Measurements from ENCODE around the gene KIF18B.

Gene KIF18B

GRCh38 chr17:44905006-44906000, 42.3 kb downstream of the KIF18B start:
- TF ChIP-seq FOXP2 (optimal IDR thresholded peaks at IDR 0.05; ENCODE audit: borderline replicate concordance, extremely low read depth, extremely low read length, insufficient read depth) (no peak), REST (IDR thresholded peaks at IDR 0.05; ENCODE audit: insufficient read depth in 1 of 2, low read depth in 2 of 2, low read length in 2 of 2) (no peak), TAF1 (IDR thresholded peaks at IDR 0.05; ENCODE audit: borderline replicate concordance, insufficient read depth, low read length) (no peak), POLR2AphosphoS5 (IDR thresholded peaks at IDR 0.05; ENCODE audit: low read depth, low read length) (no peak), SIN3A (IDR thresholded peaks at IDR 0.05; ENCODE audit: borderline replicate concordance, insufficient read depth, low read length) (no peak)

- TF ChIP-seq FOXP2 (optimal IDR thresholded peaks at IDR 0.05; ENCODE audit: borderline replicate concordance, extremely low read depth, extremely low read length, insufficient read depth), result no peak
- no peak for TF ChIP-seq REST (IDR thresholded peaks at IDR 0.05; ENCODE audit: insufficient read depth in 1 of 2, low read depth in 2 of 2, low read length in 2 of 2)
Measured at GRCh38 chr17:44904001-44904984, 43.3 kb downstream of the KIF18B start.

GRCh38 chr17:44903012-44903685, 44.4 kb downstream of the KIF18B start:
- TF ChIP-seq SIN3A (IDR thresholded peaks at IDR 0.05; ENCODE audit: borderline replicate concordance, insufficient read depth, low read length) (no peak), POLR2AphosphoS5 (IDR thresholded peaks at IDR 0.05; ENCODE audit: low read depth, low read length) (no peak), REST (IDR thresholded peaks at IDR 0.05; ENCODE audit: insufficient read depth in 1 of 2, low read depth in 2 of 2, low read length in 2 of 2) (no peak), TAF1 (IDR thresholded peaks at IDR 0.05; ENCODE audit: borderline replicate concordance, insufficient read depth, low read length) (no peak), FOXP2 (optimal IDR thresholded peaks at IDR 0.05; ENCODE audit: borderline replicate concordance, extremely low read depth, extremely low read length, insufficient read depth) (no peak)

GRCh38 chr17:44902135-44902760, 45.3 kb downstream of the KIF18B start:
- TF ChIP-seq SIN3A (IDR thresholded peaks at IDR 0.05; ENCODE audit: borderline replicate concordance, insufficient read depth, low read length), result no peak
- no peak for TF ChIP-seq TAF1 (IDR thresholded peaks at IDR 0.05; ENCODE audit: borderline replicate concordance, insufficient read depth, low read length)
- no peak for TF ChIP-seq REST (IDR thresholded peaks at IDR 0.05; ENCODE audit: insufficient read depth in 1 of 2, low read depth in 2 of 2, low read length in 2 of 2)
- TF ChIP-seq POLR2AphosphoS5 (IDR thresholded peaks at IDR 0.05; ENCODE audit: low read depth, low read length), result no peak
- TF ChIP-seq FOXP2 (optimal IDR thresholded peaks at IDR 0.05; ENCODE audit: borderline replicate concordance, extremely low read depth, extremely low read length, insufficient read depth), result no peak

All from PFSK-1 (cell line).